Tibial nerve (tissue), 4 donors: ENCODE measurements around the gene TMEM220.

Experiments
- EP300 ChIP-seq, 2 donors: sonication (generic); formaldehyde crosslinking; IDR thresholded peaks; one replicate each; pipeline ENCODE4 v1.6.1; 2017; ENCODE audit warnings: antibody characterized with exemption in 2 of 2, mild to moderate bottlenecking in 1 of 2
- TF ChIP-seq, protein P1 (sequence below), 5 experiments: fragments of 200-600 bp in 3 of 5; fragments of 450-650 bp in 2 of 5; sonication (generic) in 3 of 5; IDR thresholded peaks; one replicate each; pipeline ENCODE4 v1.5.1; 2016 to 2019; ENCODE audit warnings: antibody characterized with exemption in 5 of 5, mild to moderate bottlenecking in 3 of 5, moderate library complexity in 2 of 5

DNA sequence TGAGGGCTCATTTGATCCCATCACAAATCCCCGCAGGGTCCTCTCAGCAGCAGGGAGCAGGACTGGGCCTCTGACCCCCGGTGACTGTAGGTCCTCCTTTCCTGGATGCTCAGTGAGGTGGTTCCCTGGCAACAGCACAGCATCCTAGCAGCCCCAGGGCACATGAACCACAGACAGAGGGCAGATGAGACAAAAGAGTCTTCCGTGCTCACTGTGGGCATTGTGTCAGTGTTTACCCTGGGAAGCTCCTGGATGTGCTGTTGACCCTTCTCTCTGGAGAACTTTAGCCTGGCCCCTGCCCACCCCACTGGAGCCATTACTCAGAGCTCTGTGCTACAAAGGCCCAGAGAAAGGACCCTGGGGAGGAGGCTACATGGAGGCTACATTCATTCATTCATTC lies 21.7 kb upstream of the TMEM220 start:
- TF ChIP-seq, protein P1, sequence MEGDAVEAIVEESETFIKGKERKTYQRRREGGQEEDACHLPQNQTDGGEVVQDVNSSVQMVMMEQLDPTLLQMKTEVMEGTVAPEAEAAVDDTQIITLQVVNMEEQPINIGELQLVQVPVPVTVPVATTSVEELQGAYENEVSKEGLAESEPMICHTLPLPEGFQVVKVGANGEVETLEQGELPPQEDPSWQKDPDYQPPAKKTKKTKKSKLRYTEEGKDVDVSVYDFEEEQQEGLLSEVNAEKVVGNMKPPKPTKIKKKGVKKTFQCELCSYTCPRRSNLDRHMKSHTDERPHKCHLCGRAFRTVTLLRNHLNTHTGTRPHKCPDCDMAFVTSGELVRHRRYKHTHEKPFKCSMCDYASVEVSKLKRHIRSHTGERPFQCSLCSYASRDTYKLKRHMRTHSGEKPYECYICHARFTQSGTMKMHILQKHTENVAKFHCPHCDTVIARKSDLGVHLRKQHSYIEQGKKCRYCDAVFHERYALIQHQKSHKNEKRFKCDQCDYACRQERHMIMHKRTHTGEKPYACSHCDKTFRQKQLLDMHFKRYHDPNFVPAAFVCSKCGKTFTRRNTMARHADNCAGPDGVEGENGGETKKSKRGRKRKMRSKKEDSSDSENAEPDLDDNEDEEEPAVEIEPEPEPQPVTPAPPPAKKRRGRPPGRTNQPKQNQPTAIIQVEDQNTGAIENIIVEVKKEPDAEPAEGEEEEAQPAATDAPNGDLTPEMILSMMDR (IDR thresholded peaks at IDR 0.05): no peak
- no peak for TF ChIP-seq EP300 (IDR thresholded peaks at IDR 0.05)
